Endodermal cell (in vitro differentiated cells): ENCODE results near the gene HESX1. TPM values are rescaled to one million over a fixed set of nuclear protein-coding genes. Genes with fewer than 3 reads are reported as not detected.

Source experiments
- DNase-seq: peaks from one replicate; pipeline ENCODE4 v3.0.0-alpha.2; 2017
- H3K27ac ChIP-seq: 2 replicates; pipeline ENCODE4 v1.5.1; 2013; ENCODE audit warnings: mild to moderate bottlenecking, low read depth, low read length, moderate library complexity
- H3K27me3 ChIP-seq: 2 replicates; pipeline ENCODE4 v1.6.1; 2013; ENCODE audit warnings: mild to moderate bottlenecking, low read length, moderate library complexity; ENCODE audit not compliant: insufficient read depth, control insufficient read depth, poor library complexity, severe bottlenecking
- H3K36me3 ChIP-seq: 2 replicates; pipeline ENCODE4 v1.7.0; 2013; ENCODE audit warnings: mild to moderate bottlenecking, low read length, moderate library complexity; ENCODE audit not compliant: control insufficient read depth, insufficient read depth
- H3K4me1 ChIP-seq: one replicate; pipeline ENCODE4 v1.7.0; 2013; ENCODE audit warnings: low read length; ENCODE audit not compliant: control insufficient read depth, insufficient read depth
- H3K4me3 ChIP-seq: 2 replicates; pipeline ENCODE4 v1.5.1; 2013; ENCODE audit warnings: mild to moderate bottlenecking, low read length, moderate library complexity
- H3K9ac ChIP-seq: 2 replicates; pipeline ENCODE4 v1.6.1; 2013; ENCODE audit warnings: mild to moderate bottlenecking, low read length, moderate library complexity; ENCODE audit not compliant: poor library complexity, severe bottlenecking; ENCODE audit errors: extremely low read depth
- H3K9me3 ChIP-seq: 2 replicates; pipeline ENCODE4 v1.6.1; 2013; ENCODE audit warnings: mild to moderate bottlenecking, low read length, moderate library complexity; ENCODE audit not compliant: control insufficient read depth
- H3K27ac Mint-ChIP-seq: 2 replicates; pipeline ENCODE4 v1.8.0; 2020; ENCODE audit warnings: mixed read lengths
- H3K27me3 Mint-ChIP-seq: 2 replicates; pipeline ENCODE4 v1.8.0; 2021; ENCODE audit warnings: mild to moderate bottlenecking, mixed read lengths; ENCODE audit not compliant: insufficient read depth
- H3K36me3 Mint-ChIP-seq: 2 replicates; pipeline ENCODE4 v1.8.0; 2020; ENCODE audit warnings: low read depth, mixed read lengths
- H3K4me1 Mint-ChIP-seq: 2 replicates; pipeline ENCODE4 v1.8.0; 2020; ENCODE audit warnings: mixed read lengths
- H3K4me3 Mint-ChIP-seq: 2 replicates; pipeline ENCODE4 v1.8.0; 2020; ENCODE audit warnings: mild to moderate bottlenecking, moderate library complexity, mixed read lengths
- H3K9me3 Mint-ChIP-seq: 2 replicates; pipeline ENCODE4 v1.8.0; 2020; ENCODE audit warnings: mild to moderate bottlenecking, mixed read lengths
- CTCF ChIP-seq: fragments of 200-600 bp; sonication (generic); conservative IDR thresholded peaks from 2 replicates; pipeline ENCODE4 v1.5.0; 2021; ENCODE audit warnings: antibody characterized with exemption, mild to moderate bottlenecking
- WGBS, 2 experiments: methylation state at CpG; one replicate each; pipeline versions ENCODE4 v1.1.5 to v1.1.7; 2013; ENCODE audit warnings: missing lambda C conversion rate in 2 of 2, mixed read lengths in 1 of 2; ENCODE audit not compliant: insufficient coverage in 1 of 2, insufficient read length in 1 of 2; 5-methylcytosine and 5-hydroxymethylcytosine counted together
- total RNA-seq, 2 donors: library from RNA; stranded (reverse); fragmentation: NEBNext Ultra II Directional in 1 of 2; extraction: Animal tissue kit (Norgen Biotek cat#: 25700) in 1 of 2; gene quantifications; 2 replicates in 1 of 2; 3 replicates in 1 of 2; pipeline ENCODE4 v1.2.1, GENCODE V29; 2021

The HESX1 gene
- total RNA-seq, 2 donors from 2014 or later = 3.8 to 8.0 TPM

- H3K27me3 ChIP-seq = no peaks in the 10 kb centered on the region
- no peak overlapping the region for H3K4me3 ChIP-seq
- no peak overlapping the region for H3K9ac ChIP-seq
- Mint-ChIP-seq H3K27ac (no peak overlapping the region), H3K4me3 (no peak overlapping the region), H3K36me3 (peaks cover 25% of the 10 kb centered on the region), H3K4me1 (peaks cover 45% of the 10 kb centered on the region), H3K27me3 (no peaks in the 10 kb centered on the region), H3K9me3 (no peaks in the 10 kb centered on the region)
- no peak for TF ChIP-seq CTCF
- WGBS, 2 experiments = 91 to 100% methylated on average over 1 to 2 of the region's 2 CpGs
- H3K4me1 ChIP-seq = peaks cover 24% of the 10 kb centered on the region
- no peaks in the 10 kb centered on the region for H3K9me3 ChIP-seq
- peaks cover 22% of the 10 kb centered on the region for H3K36me3 ChIP-seq
- DNase-seq = no peak
- peak overlapping the region; percentile 94 for H3K27ac ChIP-seq
Measured at GRCh38 chr3:57151021-57151449, 48.7 kb downstream of the HESX1 start.

- Mint-ChIP-seq H3K27ac (no peak overlapping the region), H3K36me3 (peaks cover 25% of the 10 kb centered on the region), H3K4me3 (no peak overlapping the region), H3K9me3 (no peaks in the 10 kb centered on the region), H3K27me3 (no peaks in the 10 kb centered on the region), H3K4me1 (peaks cover 48% of the 10 kb centered on the region)
- Histone ChIP-seq H3K27me3 (no peaks in the 10 kb centered on the region), H3K4me1 (peaks cover 26% of the 10 kb centered on the region), H3K27ac (no peak overlapping the region), H3K36me3 (peaks cover 22% of the 10 kb centered on the region), H3K9me3 (no peaks in the 10 kb centered on the region), H3K9ac (no peak overlapping the region), H3K4me3 (no peak overlapping the region)
- WGBS, 2 experiments = 93 to 94% methylated on average over 2 to 7 of the region's 7 CpGs
- TF ChIP-seq CTCF = no peak
- DNase-seq = no peak
Measured at GRCh38 chr3:57150113-57150581, 49.6 kb downstream of the HESX1 start.

Other genes starting within 250 kb of the HESX1 start
- not detected for gene SPATA12, start 139.3 kb downstream of the HESX1 start, total RNA-seq
- gene IL17RD, start 34.6 kb downstream of the HESX1 start, total RNA-seq = 10 to 100 TPM; 47.1 to 71.3 TPM
- 10 to 100 TPM; 46.9 to 61.1 TPM for gene APPL1, start 27.8 kb upstream of the HESX1 start, total RNA-seq
- not detected for gene ASB14, start 92.7 kb upstream of the HESX1 start, total RNA-seq